HG03469 (cell line): ENCODE data around the gene GPR148.
A peak's percentile ranks its signal among the peaks of the same experiment; 100 is the strongest.
"Not testable (repeated sequence)": the region's sequence is repeated elsewhere in the genome, so short reads cannot be mapped to it uniquely, and the experiment has no call there.

Source experiments
- ATAC-seq: cut with Tn5 transposase; IDR thresholded peaks from one replicate; pipeline ENCODE4 v1.9.1; 2021; ENCODE audit warnings: mild to moderate bottlenecking, moderate library complexity, moderate number of reproducible peaks; ENCODE audit not compliant: unreplicated experiment

Gene GPR148

DNA sequence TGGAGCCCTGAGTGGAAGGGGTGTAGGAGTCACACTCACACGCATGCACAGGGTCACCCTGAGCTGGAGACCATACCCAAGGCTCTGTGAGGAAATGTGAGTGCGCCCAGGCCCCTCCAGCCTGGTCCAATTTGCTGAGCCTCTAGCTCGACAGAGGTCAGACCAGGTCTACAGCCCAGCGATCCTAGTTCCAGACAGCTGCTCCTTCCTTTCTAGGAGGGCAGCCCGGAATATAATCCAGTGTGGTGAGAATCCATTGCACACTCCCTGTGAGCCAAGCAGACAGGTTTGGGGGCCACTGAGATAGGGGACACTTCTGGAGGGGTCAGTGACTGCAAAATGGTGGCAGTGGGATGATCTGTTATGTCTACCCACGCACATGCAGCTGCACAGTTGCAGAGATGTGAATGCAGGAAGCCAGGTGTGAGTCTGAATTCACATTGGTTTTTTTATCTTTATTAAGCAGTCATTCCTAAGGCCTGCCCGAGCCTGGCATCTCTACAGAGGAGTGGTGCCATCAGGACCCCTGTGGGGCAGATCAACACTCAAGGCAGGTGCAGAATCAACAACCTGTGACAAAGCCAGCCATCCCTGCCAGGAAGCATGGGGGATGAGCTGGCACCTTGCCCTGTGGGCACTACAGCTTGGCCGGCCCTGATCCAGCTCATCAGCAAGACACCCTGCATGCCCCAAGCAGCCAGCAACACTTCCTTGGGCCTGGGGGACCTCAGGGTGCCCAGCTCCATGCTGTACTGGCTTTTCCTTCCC lies at the start of gene GPR148:
Gene GPR148 (plus strand): TSS at position 522 of the 768 bp plus-strand sequence. CDS start 82 bp downstream, at position 604.
- ATAC-seq, result no peak

DNA sequence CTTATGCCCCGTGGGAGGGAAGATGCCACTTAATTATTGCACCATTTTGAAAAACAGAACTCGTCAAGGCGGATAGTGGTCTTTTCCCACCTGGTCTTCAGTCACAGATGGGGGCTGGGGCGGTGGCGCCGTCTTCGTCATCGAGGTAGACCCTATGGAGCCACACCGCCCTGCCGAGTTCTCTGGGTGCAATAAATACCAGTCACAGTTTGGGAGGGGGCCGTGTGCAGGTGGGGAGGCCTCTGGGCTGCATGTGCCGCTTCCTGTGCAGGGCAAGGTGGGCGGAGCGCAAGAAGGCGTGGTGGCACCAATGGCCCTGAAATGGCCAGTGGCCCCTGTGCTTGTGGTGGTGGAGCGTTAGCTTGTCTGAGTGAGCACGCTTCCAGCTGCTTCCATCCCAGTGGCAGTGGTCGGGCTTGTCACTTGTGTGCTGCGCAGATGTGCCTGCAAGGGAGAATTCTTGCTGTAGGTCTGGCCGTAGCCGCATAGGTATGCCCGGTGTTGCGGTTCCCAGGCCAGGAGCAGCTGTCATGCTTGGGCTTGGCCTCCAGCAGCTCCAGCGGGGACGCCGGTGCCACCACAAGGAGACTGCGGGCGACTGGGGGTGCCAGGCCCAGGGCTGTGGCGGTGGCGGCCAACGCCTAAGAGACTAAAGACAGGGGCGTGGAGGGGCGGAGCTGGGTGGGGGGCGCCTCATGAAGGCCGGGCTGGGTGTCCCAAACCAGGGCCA lies 36.7 kb upstream of the GPR148 start:
- ATAC-seq, result not testable (repeated sequence)

DNA sequence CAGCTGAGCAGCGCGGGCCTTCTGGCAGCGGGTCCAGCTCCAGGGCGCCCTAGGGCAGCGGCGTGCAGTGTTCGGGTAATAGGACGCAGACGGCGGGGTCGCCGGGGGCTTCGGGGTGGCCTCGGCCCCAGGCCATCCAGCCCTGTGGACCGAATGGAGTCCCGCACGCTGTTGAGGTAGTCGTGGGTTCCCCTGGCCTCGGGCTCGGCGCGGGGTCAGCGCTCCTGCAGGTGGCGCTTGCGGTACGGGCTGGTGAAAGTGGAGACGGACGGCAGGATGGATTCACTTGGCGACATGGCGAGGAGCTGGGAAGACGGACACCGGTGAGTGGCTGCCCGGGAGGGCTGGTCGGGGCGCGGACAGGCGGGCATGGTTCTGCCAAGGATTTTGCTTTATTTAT lies 35.4 kb upstream of the GPR148 start:
- ATAC-seq, result not testable (repeated sequence)

DNA sequence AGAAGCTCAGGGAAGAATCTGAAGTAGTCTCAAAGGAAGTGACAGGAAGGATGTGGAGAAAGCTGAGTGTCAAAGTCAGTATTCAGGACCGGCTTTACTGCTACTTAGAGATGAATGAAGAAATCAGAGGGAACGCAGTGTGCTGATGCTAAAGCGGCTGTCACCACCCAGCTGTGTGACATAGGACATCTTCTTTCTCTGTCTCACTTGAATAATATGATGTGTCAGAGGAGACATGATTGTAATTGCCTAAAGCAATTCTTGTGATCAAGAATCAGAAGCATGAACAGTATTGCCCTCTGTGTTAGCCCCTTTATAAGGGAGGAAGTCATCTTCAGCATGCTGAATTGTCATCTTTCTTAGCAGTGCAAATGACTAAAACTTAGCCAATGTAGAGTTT lies 25.6 kb upstream of the GPR148 start:
- not testable (repeated sequence) for ATAC-seq

DNA sequence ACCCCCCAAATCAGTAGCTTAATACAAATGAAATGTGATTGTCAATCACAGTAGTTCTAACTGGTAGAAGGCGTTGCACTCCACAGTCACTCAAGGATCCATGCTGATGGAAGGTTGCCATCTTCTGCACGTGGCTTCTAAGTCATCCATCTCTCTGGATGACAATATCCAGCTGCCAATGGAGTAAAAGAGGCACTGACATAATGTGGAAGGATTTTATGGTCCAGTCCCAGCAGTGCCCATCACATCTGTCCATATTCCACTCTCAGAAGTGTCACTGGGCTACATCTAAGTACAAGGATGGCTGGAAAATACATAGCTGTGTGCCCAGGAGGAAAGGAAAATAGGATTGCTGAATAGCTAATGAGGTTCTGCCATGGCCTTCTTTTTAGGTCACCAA lies 14.1 kb upstream of the GPR148 start:
- not testable (repeated sequence) for ATAC-seq

DNA sequence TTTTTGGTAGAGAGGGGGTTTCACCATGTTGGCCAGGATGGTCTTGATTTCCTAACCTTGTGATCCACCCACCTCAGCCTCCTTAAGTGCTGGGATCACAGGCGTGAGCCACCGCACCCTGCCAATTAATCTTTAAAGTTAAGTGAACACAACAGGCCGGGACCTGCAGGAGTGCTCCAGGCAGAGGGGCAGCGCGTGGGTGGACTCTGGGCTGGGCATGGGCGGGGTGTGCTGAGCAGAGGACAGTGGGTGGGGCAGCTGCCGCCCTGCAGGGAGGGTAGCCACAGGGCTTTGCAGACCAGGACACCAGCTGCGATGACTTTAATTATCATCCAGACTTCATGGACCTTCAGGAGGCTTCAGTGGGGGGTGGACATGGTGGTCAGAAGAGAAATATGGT lies 8.8 kb upstream of the GPR148 start:
- ATAC-seq, result no peak

- ATAC-seq, result no peak
These were observed 8.3 kb upstream of the GPR148 start for GRCh38 chr2:130720528-130720927.

GRCh38 chr2:130724455-130724854 lies 4.4 kb upstream of the GPR148 start:
- ATAC-seq, result no peak

- no peak for ATAC-seq
These were observed 2.2 kb upstream of the GPR148 start for GRCh38 chr2:130726614-130727180.

DNA sequence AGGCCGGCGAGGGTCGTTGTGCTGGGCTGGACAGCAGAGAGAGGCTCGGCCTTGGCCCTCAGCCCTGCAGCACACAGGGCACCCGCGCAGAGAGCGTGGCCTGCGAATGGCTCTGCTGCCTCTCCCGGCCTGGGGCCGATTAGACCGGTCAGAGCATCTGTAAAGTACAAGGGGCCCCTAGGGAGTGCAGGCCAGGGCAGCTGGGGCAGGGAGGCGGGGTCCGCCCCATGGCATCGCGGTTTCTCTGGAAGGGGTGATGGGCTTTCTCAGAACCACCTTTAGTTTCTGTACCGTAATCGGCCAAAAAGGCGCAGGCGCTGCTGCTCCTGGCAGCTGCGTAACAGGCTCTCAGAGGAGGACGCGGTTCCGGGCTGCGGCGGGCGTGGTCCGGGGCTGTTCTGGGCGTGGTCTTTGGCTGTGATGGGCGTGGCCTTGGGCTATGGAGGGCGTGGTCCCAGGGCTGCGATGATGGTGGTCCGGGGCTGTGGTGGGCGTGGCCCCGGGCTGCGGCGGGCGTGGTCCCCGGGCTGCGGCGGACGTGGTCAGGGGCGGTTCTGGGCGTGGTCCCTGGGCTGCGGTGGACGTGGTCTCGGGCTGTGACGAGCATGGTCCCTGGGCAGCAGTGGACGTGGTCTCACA lies 1.5 kb upstream of the GPR148 start:
- ATAC-seq, result peak; percentile 81

- ATAC-seq, result no peak
These were observed 839 bp upstream of the GPR148 start for GRCh38 chr2:130728007-130728454.

DNA sequence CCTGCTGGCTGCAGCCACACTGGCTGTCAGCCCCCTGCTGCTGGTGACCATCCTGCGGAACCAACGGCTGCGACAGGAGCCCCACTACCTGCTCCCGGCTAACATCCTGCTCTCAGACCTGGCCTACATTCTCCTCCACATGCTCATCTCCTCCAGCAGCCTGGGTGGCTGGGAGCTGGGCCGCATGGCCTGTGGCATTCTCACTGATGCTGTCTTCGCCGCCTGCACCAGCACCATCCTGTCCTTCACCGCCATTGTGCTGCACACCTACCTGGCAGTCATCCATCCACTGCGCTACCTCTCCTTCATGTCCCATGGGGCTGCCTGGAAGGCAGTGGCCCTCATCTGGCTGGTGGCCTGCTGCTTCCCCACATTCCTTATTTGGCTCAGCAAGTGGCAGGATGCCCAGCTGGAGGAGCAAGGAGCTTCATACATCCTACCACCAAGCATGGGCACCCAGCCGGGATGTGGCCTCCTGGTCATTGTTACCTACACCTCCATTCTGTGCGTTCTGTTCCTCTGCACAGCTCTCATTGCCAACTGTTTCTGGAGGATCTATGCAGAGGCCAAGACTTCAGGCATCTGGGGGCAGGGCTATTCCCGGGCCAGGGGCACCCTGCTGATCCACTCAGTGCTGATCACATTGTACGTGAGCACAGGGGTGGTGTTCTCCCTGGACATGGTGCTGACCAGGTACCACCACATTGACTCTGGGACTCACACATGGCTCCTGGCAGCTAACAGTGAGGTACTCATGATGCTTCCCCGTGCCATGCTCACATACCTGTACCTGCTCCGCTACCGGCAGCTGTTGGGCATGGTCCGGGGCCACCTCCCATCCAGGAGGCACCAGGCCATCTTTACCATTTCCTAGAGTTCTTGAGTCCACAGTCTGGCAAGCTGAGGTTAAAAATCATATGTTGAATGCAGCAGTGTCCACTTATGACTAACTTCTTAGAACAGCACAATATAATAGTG lies 741 bp downstream of the GPR148 start:
- ATAC-seq, result no peak

DNA sequence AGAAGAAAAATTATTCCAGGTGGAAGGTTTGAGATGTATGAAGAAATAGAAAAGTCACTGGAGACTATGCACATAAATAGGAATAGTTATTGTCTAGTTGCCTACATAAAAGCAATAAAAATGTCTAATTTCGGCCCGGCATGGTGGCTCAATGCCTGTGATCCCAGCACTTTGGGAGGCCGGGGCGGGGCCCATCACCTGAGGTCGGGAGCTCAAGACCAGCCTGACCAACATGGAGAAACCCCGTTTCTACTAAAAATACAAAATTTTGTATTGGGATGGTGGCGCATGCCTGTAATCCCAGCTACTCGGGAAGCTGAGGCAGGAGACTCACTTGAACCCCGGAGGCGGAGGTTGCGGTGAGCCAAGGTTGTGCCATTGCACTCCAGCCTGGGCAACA lies 3.4 kb downstream of the GPR148 start:
- not testable (repeated sequence) for ATAC-seq

DNA sequence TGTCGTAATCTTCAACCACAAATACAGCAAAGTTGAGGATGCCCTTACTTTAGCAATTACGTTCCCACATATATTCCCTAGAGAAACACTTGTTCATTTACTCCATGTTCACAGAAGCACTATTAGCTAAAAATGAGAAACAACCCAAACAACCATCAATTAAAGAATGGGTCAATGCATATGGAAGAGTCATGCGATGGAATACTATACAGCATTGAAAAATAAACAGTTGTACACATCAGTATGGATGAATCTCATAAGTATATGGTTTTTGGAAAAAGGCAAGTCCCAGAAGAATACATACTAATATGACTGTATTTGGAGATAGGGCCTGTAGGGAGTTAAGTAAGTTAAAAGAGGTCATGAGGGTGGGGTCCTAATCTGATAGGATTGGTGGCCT lies 6.3 kb downstream of the GPR148 start:
- ATAC-seq, result no peak

GRCh38 chr2:130736487-130736886 lies 7.6 kb downstream of the GPR148 start:
- ATAC-seq, result no peak

- ATAC-seq, result no peak
These were observed 8.7 kb downstream of the GPR148 start for GRCh38 chr2:130737592-130737991.

DNA sequence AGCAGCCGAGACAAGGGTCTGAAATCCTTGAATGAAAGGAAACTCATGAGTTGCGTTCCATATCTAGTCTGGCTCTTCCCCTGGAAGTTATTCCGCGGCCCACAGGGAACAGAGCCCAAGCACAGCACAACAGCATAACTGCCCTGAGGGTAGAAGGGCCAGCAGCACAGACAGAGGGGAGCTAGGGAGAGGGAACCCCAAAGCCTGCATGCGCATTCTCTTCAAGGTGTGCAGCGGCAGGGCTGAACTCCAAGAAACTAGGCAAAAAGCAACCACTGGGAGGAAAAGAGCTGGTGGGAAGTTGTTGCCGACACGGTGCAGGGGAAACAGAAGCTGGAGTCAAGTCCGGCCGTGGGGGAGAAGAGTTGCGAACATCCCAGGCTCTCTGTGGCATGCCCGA lies 11.8 kb downstream of the GPR148 start:
- no peak for ATAC-seq

GRCh38 chr2:130743278-130743677 lies 14.4 kb downstream of the GPR148 start:
- no peak for ATAC-seq

DNA sequence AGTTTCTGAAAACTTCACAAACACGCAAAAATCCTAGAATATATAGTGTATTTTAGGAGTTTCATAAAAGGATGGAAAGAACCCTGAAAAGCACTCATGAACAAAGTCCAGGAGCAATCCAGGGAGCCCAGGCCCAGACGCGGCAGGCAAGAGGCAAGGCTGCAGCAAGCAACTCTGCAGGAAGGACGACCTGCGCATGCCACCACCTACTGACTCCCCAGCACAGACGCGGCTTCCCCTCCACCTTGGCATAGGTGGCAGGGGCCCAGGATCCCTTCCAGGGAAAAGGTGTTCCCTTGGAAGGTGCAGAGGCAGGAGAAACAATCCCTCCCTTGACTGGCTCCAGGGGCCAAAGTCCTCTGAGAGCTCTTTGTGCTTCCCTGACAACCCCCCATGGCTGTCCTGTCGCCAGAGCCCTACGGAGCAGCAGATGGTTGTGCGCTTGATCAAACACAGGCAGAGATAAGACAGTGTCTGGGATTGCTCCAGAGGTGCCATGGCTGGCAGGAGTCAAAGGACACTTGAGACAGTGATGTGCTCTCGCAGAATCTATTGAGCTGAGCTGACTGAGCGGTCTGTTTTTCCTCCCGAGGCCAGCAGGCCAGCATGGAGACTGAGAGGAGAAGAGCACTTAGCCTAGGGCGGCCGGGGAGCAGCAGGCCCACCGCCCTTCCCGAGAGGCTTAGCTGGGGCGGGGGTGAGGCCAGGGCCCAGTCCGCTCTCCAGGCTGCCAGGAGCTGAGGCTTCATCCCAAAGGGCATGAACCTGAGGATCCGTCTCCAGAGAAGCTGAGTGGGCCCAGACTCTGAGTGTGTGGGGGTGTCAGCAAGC lies 15.6 kb downstream of the GPR148 start:
- no peak for ATAC-seq
